Activated T-helper 2 cell treated with anti-CD3 and anti-CD28 coated beads, Interferon-gamma antibody, Interleukin-2, Interleukin-4, amounts not matched to agents 10 μg/mL and 5 μg/mL and 100 μg/mL, durations not matched to agents 14 hours and 24 hours and 36 hours (primary cell): ENCODE measurements around the gene ZNF814. TPM values are rescaled to one million over a fixed set of nuclear protein-coding genes. Genes with fewer than 3 reads are reported as not detected.
"Not testable (repeated sequence)": the region's sequence is repeated elsewhere in the genome, so short reads cannot be mapped to it uniquely, and the experiment has no call there.

Experiments used
- DNase-seq: peaks from one replicate; pipeline ENCODE4 v3.0.0; 2021; ENCODE audit warnings: low spot score
- H3K27ac Mint-ChIP-seq: one replicate; pipeline ENCODE4 v1.8.0; 2021; ENCODE audit warnings: mixed read lengths
- H3K27me3 Mint-ChIP-seq: one replicate; pipeline ENCODE4 v1.8.0; 2021; ENCODE audit warnings: low read depth, mixed read lengths
- H3K36me3 Mint-ChIP-seq: one replicate; pipeline ENCODE4 v1.8.0; 2021; ENCODE audit warnings: low read depth, mixed read lengths
- H3K4me1 Mint-ChIP-seq: one replicate; pipeline ENCODE4 v1.8.0; 2021; ENCODE audit warnings: low read depth, mixed read lengths
- H3K4me3 Mint-ChIP-seq: one replicate; pipeline ENCODE4 v1.8.0; 2021; ENCODE audit warnings: low read depth, mild to moderate bottlenecking, moderate library complexity, mixed read lengths
- H3K9me3 Mint-ChIP-seq: one replicate; pipeline ENCODE4 v1.8.0; 2021; ENCODE audit warnings: mixed read lengths
- intact Hi-C: fragments of 100-400 bp; cut with micrococcal nuclease; formaldehyde crosslinking; loops from one replicate; pipeline ENCODE4 v1.15.1; 2023
- total RNA-seq: library from RNA; stranded (reverse); gene quantifications from 2 replicates; pipeline ENCODE4 v1.2.3, GENCODE V29; 2022

The ZNF814 gene
- total RNA-seq = 11.4 and 12.3 TPM in 2 replicates

- Mint-ChIP-seq H3K27me3 (no peaks in the 10 kb centered on the region), H3K36me3 (peaks cover 62% of the 10 kb centered on the region), H3K9me3 (peaks cover 65% of the 10 kb centered on the region), H3K4me3 (peak within 1 kb of the TSS; percentile 87), H3K4me1 (peaks cover 4% of the 10 kb centered on the region), H3K27ac (peak within 1 kb of the TSS; percentile 72)
- peak; percentile 62 for DNase-seq
- intact Hi-C loops = no loop called here
Observed at GRCh38 chr19:57888560-57889231, at the start of gene ZNF814. ZNF814 (minus strand) TSS chr19:57889037; CDS start chr19:57888802, 235 bp downstream.

DNA sequence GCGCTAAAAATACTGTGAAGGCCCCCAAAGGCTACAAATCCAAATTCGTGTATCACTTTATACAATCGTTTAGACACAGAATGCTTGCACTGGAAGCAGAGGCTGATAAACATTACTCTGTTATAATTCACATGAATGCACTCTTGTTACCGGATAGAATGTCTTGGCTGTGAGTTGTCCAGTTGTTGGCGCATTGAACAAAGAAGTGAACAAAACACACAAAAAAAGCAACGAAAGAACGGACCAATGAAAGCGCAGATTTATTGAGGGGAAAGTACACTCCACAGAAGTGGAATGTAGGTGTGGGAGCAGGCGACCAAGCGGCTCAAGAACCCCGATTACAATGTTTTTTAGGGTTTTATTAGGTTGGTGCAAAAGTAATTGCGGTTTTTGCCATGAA, 46.9 kb upstream of the ZNF814 start:
- intact Hi-C loops = no loop called here
- H3K27me3 Mint-ChIP-seq = no peaks in the 10 kb centered on the region
- no peaks in the 10 kb centered on the region for H3K4me1 Mint-ChIP-seq
- no peak overlapping the region for H3K27ac Mint-ChIP-seq
- DNase-seq = no peak
- peaks cover 69% of the 10 kb centered on the region for H3K9me3 Mint-ChIP-seq
- no peak overlapping the region for H3K4me3 Mint-ChIP-seq
- peaks cover 43% of the 10 kb centered on the region for H3K36me3 Mint-ChIP-seq

DNA sequence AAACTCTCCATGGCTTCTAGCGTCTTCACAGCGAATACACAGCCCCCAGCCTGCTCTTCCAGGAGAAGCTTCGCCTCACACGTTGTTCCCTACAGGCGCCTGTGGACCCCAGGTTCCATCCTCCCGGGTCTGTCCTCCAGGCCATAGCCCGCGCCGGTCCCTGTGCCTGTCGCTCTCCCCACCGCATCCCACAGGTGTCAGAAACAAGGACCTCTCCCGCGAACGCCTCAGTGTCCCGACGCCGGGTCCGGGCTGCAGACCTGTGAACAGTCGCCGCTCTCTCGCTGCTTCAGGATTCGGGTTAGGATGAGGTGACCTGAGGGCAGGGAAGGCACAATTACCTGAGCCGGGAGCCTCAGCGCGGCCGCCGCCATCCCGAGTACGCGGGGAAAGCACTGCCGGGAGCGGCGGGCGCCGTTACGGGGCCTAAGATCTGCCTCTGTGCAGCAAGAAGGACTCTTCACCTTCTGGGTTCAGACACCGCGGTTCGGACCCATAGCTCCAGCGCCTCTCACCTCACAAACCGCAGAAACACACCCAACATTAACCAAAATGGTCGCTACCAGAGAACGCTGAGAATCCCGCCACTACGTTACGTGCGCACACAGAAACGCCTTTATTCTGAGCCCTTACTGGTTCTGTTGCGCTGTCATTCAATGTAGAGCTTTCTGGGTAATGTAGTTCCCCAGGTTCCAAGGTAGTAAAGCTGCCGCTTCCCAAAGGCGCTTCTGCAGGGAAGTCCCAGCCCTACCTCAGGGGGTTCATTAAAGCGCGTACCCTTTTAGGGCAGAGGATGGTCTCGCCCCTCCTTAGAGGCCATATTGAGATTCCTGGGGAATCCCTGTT, 46.2 kb upstream of the ZNF814 start, which contains the start of gene ZNF418:
Gene ZNF418, minus strand, starts transcription at position 583 of the 846 bp plus-strand sequence. CDS start 1,580 bp downstream, outside the sequence.
- no peaks in the 10 kb centered on the region for H3K4me1 Mint-ChIP-seq
- H3K9me3 Mint-ChIP-seq = peaks cover 74% of the 10 kb centered on the region
- no peaks in the 10 kb centered on the region for H3K27me3 Mint-ChIP-seq
- H3K27ac Mint-ChIP-seq = no peak within 1 kb of the TSS
- peak; percentile 18 for DNase-seq
- H3K36me3 Mint-ChIP-seq = peaks cover 40% of the 10 kb centered on the region
- H3K4me3 Mint-ChIP-seq = peak within 1 kb of the TSS; percentile 79
- intact Hi-C loops = no loop called here

DNA sequence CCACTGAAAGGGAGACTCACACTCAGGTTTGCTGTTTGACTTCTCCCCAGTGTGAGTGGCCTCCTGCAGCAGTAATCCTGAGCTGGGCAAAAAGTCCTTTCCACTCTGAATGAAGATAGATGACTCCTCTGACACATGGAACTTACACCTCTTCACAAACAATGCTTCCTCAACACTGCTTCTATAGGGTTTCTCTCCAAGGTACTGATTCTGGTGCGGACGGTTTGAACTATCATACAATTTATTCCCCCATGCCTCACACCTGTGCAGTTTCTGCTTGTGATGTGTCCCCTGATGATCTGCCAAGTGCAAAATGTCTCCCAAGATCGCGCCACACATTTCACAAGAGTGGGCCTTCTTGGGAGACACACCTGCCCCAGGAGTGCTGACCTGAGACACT, 38.8 kb upstream of the ZNF814 start:
- Mint-ChIP-seq H3K27ac (no peak overlapping the region), H3K4me3 (no peak overlapping the region), H3K4me1 (no peaks in the 10 kb centered on the region), H3K27me3 (no peaks in the 10 kb centered on the region), H3K36me3 (peaks cover 18% of the 10 kb centered on the region), H3K9me3 (peaks cover 61% of the 10 kb centered on the region)
- intact Hi-C loops = no loop called here
- DNase-seq = no peak

DNA sequence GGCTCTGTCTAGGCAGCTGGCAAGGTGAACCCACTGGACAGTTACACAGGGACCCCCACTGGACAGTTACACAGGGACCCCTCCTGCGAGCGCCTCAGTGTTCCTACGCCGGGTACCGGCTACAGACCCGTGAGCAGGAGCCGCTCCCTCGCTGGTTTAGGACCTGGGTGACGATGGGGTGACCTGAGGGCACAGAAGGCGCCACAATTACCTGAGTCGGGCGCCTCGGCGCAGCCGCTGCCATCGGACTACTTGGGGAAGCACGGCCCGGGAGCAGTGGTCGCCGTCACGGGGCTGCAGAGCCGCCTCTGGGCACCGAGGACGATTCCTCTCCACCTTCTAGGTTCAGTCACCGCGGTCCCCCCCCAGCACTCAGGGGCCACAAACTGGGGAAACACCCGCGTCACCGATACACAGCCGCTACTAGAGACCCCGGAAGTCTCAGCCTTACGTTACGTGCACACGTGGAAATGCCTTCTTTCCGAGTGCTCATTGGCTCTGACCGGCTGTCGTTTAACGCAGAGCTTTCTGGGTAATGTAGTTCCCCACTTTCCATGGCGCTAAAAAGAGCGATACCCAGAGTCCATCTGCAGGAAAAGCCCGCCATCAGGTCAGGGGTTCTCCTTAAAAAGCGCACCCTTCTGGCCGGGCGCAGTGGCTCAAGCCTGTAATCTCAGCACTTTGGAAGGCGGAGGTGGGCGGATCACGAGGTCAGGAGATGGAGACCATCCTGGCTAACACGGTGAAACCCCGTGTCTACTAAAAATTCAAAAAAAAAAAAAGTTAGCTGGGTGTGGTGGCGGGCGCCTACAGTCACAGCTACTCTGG, 27.5 kb upstream of the ZNF814 start, which contains the start of gene ZNF417:
Gene ZNF417, minus strand, starts transcription at position 425 of the 828 bp plus-strand sequence. Its CDS starts 181 bp downstream, at position 244.
- Mint-ChIP-seq H3K27ac (peak within 1 kb of the TSS; percentile 93), H3K9me3 (peaks cover 63% of the 10 kb centered on the region), H3K4me3 (peak within 1 kb of the TSS; percentile 94), H3K4me1 (peaks cover 21% of the 10 kb centered on the region), H3K36me3 (peaks cover 56% of the 10 kb centered on the region)
- not testable (repeated sequence) for H3K27me3 Mint-ChIP-seq
- peak; percentile 81 for DNase-seq
- intact Hi-C loops = loop anchor here (1.0 to 10.0 kb wide), 3 partner anchors 31 to 170 kb away; partner anchors contain the start of genes ZNF256 and ZNF776

- H3K4me1 Mint-ChIP-seq = peaks cover 21% of the 10 kb centered on the region
- DNase-seq = no peak
- H3K36me3 Mint-ChIP-seq = peaks cover 72% of the 10 kb centered on the region
- H3K4me3 Mint-ChIP-seq = peak overlapping the region; percentile 94
- intact Hi-C loops = loop anchor here (10.0 kb wide), 1 partner anchor 60 kb away; no protein-coding TSS in a partner anchor
- H3K9me3 Mint-ChIP-seq = peaks cover 59% of the 10 kb centered on the region
- no peaks in the 10 kb centered on the region for H3K27me3 Mint-ChIP-seq
- H3K27ac Mint-ChIP-seq = no peak overlapping the region
Observed at GRCh38 chr19:57914531-57914930, 25.7 kb upstream of the ZNF814 start.

DNA sequence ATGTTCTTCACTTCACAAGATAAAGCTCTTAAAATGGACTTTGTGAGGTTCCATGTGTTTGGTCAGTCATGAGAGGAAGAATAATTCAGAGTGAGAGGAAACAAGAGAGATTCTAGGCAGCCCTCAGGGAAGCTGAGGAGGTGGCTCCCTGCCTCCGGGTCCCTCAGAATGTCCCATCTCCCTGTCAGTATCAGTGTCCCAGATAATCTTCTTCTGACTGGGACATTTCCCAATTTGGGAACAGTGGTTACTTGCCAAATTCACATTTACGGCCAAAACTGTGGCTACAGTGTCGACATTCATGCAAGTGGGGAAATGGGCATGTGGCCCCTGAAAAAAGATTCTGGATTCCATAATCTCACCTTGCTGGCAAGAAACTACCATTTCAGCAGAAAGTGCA, 18.6 kb upstream of the ZNF814 start:
- H3K4me3 Mint-ChIP-seq = no peak overlapping the region
- no peak overlapping the region for H3K27ac Mint-ChIP-seq
- DNase-seq = no peak
- no peaks in the 10 kb centered on the region for H3K27me3 Mint-ChIP-seq
- H3K9me3 Mint-ChIP-seq = peaks cover 61% of the 10 kb centered on the region
- peaks cover 76% of the 10 kb centered on the region for H3K36me3 Mint-ChIP-seq
- intact Hi-C loops = no loop called here
- no peaks in the 10 kb centered on the region for H3K4me1 Mint-ChIP-seq

- peaks cover 61% of the 10 kb centered on the region for H3K36me3 Mint-ChIP-seq
- H3K4me1 Mint-ChIP-seq = no peaks in the 10 kb centered on the region
- peaks cover 57% of the 10 kb centered on the region for H3K9me3 Mint-ChIP-seq
- H3K27ac Mint-ChIP-seq = no peak overlapping the region
- no peak overlapping the region for H3K4me3 Mint-ChIP-seq
- no peaks in the 10 kb centered on the region for H3K27me3 Mint-ChIP-seq
- DNase-seq = no peak
- intact Hi-C loops = no loop called here
Observed at GRCh38 chr19:57905258-57905657, 16.4 kb upstream of the ZNF814 start.

DNA sequence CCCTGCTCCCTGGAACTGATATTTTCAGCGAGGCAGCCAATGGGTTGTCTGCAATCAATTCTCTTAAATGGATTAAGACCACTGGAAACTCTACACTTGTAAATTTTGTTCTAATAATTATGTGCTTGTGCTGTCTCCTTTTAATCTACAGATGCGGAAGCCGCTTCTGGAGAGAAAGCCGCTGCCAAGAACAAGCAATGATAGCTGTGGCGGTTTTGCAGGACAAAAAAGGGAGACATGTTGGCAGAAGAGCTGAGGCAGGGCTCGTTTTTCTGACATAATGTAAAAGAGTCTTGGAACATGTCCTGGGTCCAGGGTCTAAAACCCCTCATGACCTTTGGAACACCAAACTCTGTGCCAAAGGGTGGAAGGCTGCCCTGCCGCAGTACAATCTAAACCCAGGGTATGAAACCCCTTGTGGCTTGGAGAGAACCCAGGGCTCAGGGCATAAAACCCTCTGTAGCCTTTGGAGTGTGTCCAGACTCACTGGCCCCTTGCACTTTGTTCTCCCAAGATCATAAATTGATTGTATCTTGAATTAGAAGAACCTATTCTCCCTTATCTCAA, 14.9 kb upstream of the ZNF814 start:
- no peaks in the 10 kb centered on the region for H3K4me1 Mint-ChIP-seq
- no peaks in the 10 kb centered on the region for H3K27me3 Mint-ChIP-seq
- peaks cover 51% of the 10 kb centered on the region for H3K9me3 Mint-ChIP-seq
- DNase-seq = no peak
- H3K36me3 Mint-ChIP-seq = peaks cover 50% of the 10 kb centered on the region
- intact Hi-C loops = no loop called here
- H3K4me3 Mint-ChIP-seq = no peak overlapping the region
- H3K27ac Mint-ChIP-seq = no peak overlapping the region

DNA sequence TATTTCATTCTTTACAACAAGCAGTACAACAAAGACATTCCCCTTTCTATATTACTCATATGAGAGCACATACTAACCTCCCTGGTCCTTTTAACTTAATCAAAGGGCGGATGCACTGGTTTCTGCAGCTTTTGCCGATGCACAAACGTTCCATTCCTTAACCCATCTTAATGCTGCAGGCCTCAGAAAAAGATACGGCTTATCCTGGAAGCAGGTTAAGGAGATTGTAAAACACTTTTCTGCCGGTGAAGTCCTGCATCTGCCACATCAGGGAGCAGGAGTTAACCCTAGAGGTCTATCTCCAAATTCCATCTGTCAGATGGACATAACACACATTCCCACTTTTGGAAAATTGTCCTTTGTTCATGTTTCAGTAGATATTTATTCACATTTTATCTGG, 11.5 kb upstream of the ZNF814 start:
- Mint-ChIP-seq H3K27me3 (no peaks in the 10 kb centered on the region), H3K27ac (no peak overlapping the region), H3K9me3 (peaks cover 55% of the 10 kb centered on the region), H3K4me3 (no peak overlapping the region), H3K36me3 (peaks cover 24% of the 10 kb centered on the region), H3K4me1 (no peaks in the 10 kb centered on the region)
- intact Hi-C loops = no loop called here
- DNase-seq = no peak

DNA sequence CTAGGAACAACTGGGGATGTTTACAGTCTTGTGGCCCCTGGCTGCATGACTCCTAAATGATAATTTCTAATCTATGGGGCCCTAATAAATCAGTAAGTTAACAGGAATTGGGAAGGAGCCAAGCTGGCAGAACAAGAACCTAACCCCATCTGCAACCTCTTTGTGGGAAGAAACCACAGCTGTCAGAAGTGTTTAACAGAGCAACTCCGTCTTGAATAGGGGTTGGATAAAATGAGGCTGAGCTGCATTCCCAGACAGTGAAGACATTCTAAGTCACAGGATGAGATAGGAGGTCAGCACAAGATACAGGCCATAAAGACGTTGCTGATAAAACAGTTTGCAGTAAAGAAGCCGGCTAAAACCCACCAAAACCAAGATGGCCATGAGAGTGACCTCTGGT, 1.9 kb upstream of the ZNF814 start:
- H3K27ac Mint-ChIP-seq, intact Hi-C loops, H3K4me1 Mint-ChIP-seq, H3K4me3 Mint-ChIP-seq, H3K27me3 Mint-ChIP-seq, DNase-seq: not testable (repeated sequence)
- peaks cover 44% of the 10 kb centered on the region for H3K36me3 Mint-ChIP-seq
- H3K9me3 Mint-ChIP-seq = peaks cover 59% of the 10 kb centered on the region

- Mint-ChIP-seq H3K9me3 (peaks cover 65% of the 10 kb centered on the region), H3K27me3 (no peaks in the 10 kb centered on the region), H3K4me3 (peak overlapping the region; percentile 87), H3K4me1 (peaks cover 4% of the 10 kb centered on the region), H3K36me3 (peaks cover 67% of the 10 kb centered on the region), H3K27ac (peak overlapping the region; percentile 72)
- intact Hi-C loops = no loop called here
- DNase-seq = no peak
Observed at GRCh38 chr19:57888107-57888559, 704 bp downstream of the ZNF814 start.
